PC-9 (cell line): ENCODE measurements around the gene XPNPEP3.

Experiments used
- CTCF ChIP-seq: fragments of 200-600 bp; sonication (generic); conservative IDR thresholded peaks from 2 replicates; pipeline ENCODE4 v1.6.1; 2017; ENCODE audit warnings: mixed run types, antibody characterized with exemption, mild to moderate bottlenecking, moderate library complexity
- EZH2 ChIP-seq: fragments of 200-600 bp; sonication (generic); IDR thresholded peaks from 2 replicates; pipeline ENCODE4 v1.8.0; 2017; ENCODE audit warnings: antibody characterized with exemption, low read depth

GRCh38 chr22:40965936-40966725 lies 109.2 kb downstream of the XPNPEP3 start:
- TF ChIP-seq EZH2 (no peak), CTCF (no peak)
